PC-3 (cell line): ENCODE data around the gene APBB2. TPM values are rescaled to one million over a fixed set of nuclear protein-coding genes. Genes with fewer than 3 reads are reported as not detected.

Experiments used
- ATAC-seq: fragments of 200-7000 bp; cut with Tn5 transposase; 2 replicates; pipeline ENCODE4 v1.9.1; 2020; ENCODE audit warnings: mild to moderate bottlenecking, moderate library complexity
- BruUV-seq: library from RNA; stranded (reverse); fragments of 400-500 nt; replicated peaks from 2 replicates; lab custom pipeline; 2021; lab: Mats Ljungman, UMichigan
- CTCF ChIA-PET: fragments of 300-600 bp; sonication (Branson Sonifier 250); formaldehyde crosslinking; loops from one replicate; lab custom pipeline; 2022; ENCODE audit warnings: antibody characterized with exemption; lab: Charles Lee
- POLR2A ChIA-PET: fragments of 300-600 bp; sonication (Branson Sonifier 250); formaldehyde crosslinking; loops from one replicate; lab custom pipeline; 2022; ENCODE audit warnings: antibody characterized with exemption; ENCODE audit not compliant: unreplicated experiment; lab: Charles Lee
- DNase-seq: peaks from one replicate; pipeline ENCODE4 v3.0.0-alpha.2; 2015
- H2AFZ ChIP-seq: fragments of 300-600 bp; sonication (generic); 2 replicates; pipeline ENCODE4 v1.6.0; 2016; ENCODE audit warnings: antibody characterized with exemption, low read length
- H3F3A ChIP-seq: fragments of 300-600 bp; sonication (generic); one replicate; pipeline ENCODE4 v1.6.0; 2017; ENCODE audit warnings: antibody characterized with exemption, low read length, control low read depth, mild to moderate bottlenecking; ENCODE audit not compliant: unreplicated experiment
- H3K27ac ChIP-seq: fragments of 300-600 bp; sonication (generic); 2 replicates; pipeline ENCODE4 v1.5.1; 2016; ENCODE audit warnings: mild to moderate bottlenecking, low read length
- H3K27me3 ChIP-seq: fragments of 300-600 bp; sonication (generic); 2 replicates; pipeline ENCODE4 v1.6.1; 2016; ENCODE audit warnings: low read length, mixed read lengths
- H3K36me3 ChIP-seq: fragments of 300-600 bp; sonication (generic); 2 replicates; pipeline ENCODE4 v1.6.1; 2016; ENCODE audit warnings: low read depth, mixed run types, low read length, mixed read lengths
- H3K4me1 ChIP-seq: fragments of 300-600 bp; sonication (generic); 2 replicates; pipeline ENCODE4 v1.5.1; 2016; ENCODE audit warnings: low read length; ENCODE audit not compliant: insufficient read depth
- H3K4me2 ChIP-seq: fragments of 300-600 bp; sonication (generic); 2 replicates; pipeline ENCODE4 v1.6.0; 2016; ENCODE audit warnings: low read length
- H3K4me3 ChIP-seq: fragments of 300-600 bp; sonication (generic); 2 replicates; pipeline ENCODE4 v1.5.1; 2016; ENCODE audit warnings: mild to moderate bottlenecking, low read length, mixed read lengths
- H3K79me2 ChIP-seq: fragments of 300-600 bp; sonication (generic); 2 replicates; pipeline ENCODE4 v1.6.1; 2017; ENCODE audit warnings: low read length, mixed read lengths
- H3K9ac ChIP-seq: fragments of 300-600 bp; sonication (generic); 2 replicates; pipeline ENCODE4 v1.6.0; 2016; ENCODE audit warnings: mild to moderate bottlenecking, low read length
- H3K9me2 ChIP-seq: fragments of 300-600 bp; sonication (generic); replicated peaks from 2 replicates; pipeline ENCODE4 v1.6.1; 2016; ENCODE audit warnings: mixed run types, low read length, mixed read lengths
- H3K9me3 ChIP-seq: fragments of 300-600 bp; sonication (generic); 2 replicates; pipeline ENCODE4 v1.6.1; 2016; ENCODE audit warnings: low read length, mixed read lengths
- H4K20me1 ChIP-seq: fragments of 300-600 bp; sonication (generic); 2 replicates; pipeline ENCODE4 v1.6.1; 2016; ENCODE audit warnings: low read length, mixed read lengths
- CTCF ChIP-seq: fragments of 300-600 bp; sonication (generic); conservative IDR thresholded peaks from 2 replicates; pipeline ENCODE4 v1.5.1; 2017; ENCODE audit warnings: antibody characterized with exemption, low read depth, mild to moderate bottlenecking, low read length
- EZH2 ChIP-seq: fragments of 300-600 bp; sonication (generic); IDR thresholded peaks from one replicate; pipeline ENCODE4 v1.6.1; 2017; ENCODE audit warnings: antibody characterized with exemption, mild to moderate bottlenecking, low read length; ENCODE audit not compliant: unreplicated experiment
- EZH2phosphoT487 ChIP-seq: fragments of 300-600 bp; sonication (generic); IDR thresholded peaks from 2 replicates; pipeline ENCODE4 v1.6.1; 2018; ENCODE audit warnings: mild to moderate bottlenecking, antibody characterized with exemption, low read length, borderline replicate concordance
- intact Hi-C: fragments of 100-400 bp; cut with micrococcal nuclease; formaldehyde crosslinking; loops from 2 replicates; pipeline ENCODE4 v1.9.0; 2023
- total RNA-seq: library from RNA; depleted of rRNA; stranded (reverse); fragments of >200 nt; gene quantifications from 2 replicates; pipeline ENCODE4 v1.2.3, GENCODE V29; 2014

APBB2 gene
- total RNA-seq, 1 experiment from 2014 or later, result 24.7 TPM

DNA sequence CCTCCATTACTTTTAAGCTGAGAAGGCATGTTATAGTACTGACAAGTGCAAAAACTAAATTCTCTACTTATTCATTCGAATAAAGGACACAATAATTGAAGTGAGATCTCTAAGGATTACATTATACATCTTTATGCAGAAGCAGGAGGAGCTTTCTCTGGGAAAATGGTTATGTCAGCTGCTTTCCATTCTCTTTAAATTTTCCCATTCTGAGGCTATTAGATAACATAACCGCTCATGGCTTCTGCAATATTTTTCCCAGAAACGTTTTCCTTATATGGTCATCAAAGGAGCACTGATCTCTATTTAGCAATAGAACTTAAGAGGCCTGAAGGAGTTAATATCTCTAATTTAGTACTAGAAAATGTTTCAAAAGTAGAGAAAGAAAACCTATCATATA, 243.0 kb downstream of the APBB2 start:
- no TSS peak for BruUV-seq
- H3K27me3 ChIP-seq, result no peaks in the 10 kb centered on the region
- POLR2A ChIA-PET, result no interaction called here
- CTCF ChIA-PET, result interaction anchor here (0.7 kb wide), 1 partner anchor 1239 kb away, joined by 3 read pairs; no protein-coding TSS in a partner anchor
- H3K79me2 ChIP-seq, result no peaks in the 10 kb centered on the region
- no peaks in the 10 kb centered on the region for H3K9me3 ChIP-seq
- no peak overlapping the region for H3K9ac ChIP-seq
- no peaks in the 10 kb centered on the region for H3K9me2 ChIP-seq
- no peaks in the 10 kb centered on the region for H3K4me1 ChIP-seq
- H4K20me1 ChIP-seq, result no peaks in the 10 kb centered on the region
- no peak overlapping the region for H3K4me2 ChIP-seq
- peaks cover 5% of the 10 kb centered on the region; the same call in 1 of the 2 replicates for H3K36me3 ChIP-seq
- TF ChIP-seq EZH2phosphoT487, result no peak
- TF ChIP-seq EZH2, result no peak
- no peak for TF ChIP-seq CTCF
- DNase-seq (no peak), ATAC-seq (no peak)
- H3K4me3 ChIP-seq, result no peak overlapping the region
- H3F3A ChIP-seq, result no peaks in the 10 kb centered on the region
- intact Hi-C loops, result no loop called here
- no peak overlapping the region for H3K27ac ChIP-seq
- H2AFZ ChIP-seq, result no peak overlapping the region

- no peak for ATAC-seq
- Histone ChIP-seq H3K4me1 (peaks cover 1% of the 10 kb centered on the region), H3K79me2 (no peaks in the 10 kb centered on the region), H3K27ac (no peak overlapping the region), H3K27me3 (no peaks in the 10 kb centered on the region), H3K9ac (no peak overlapping the region), H3K4me2 (no peak overlapping the region), H4K20me1 (no peaks in the 10 kb centered on the region), H3K4me3 (no peak overlapping the region), H3K9me2 (no peaks in the 10 kb centered on the region), H3K36me3 (peaks cover 5% of the 10 kb centered on the region; the same call in 1 of the 2 replicates), H3K9me3 (no peaks in the 10 kb centered on the region), H2AFZ (no peak overlapping the region), H3F3A (no peaks in the 10 kb centered on the region)
- no peak for DNase-seq
- ChIA-PET CTCF (no interaction called here), POLR2A (no interaction called here)
- intact Hi-C loops, result no loop called here
- no TSS peak for BruUV-seq
- TF ChIP-seq CTCF (no peak), EZH2phosphoT487 (no peak), EZH2 (no peak)
Observed at GRCh38 chr4:40969501-40969900, 244.8 kb downstream of the APBB2 start.

GRCh38 chr4:40967550-40967949, 246.8 kb downstream of the APBB2 start:
- Histone ChIP-seq H3K27me3 (no peaks in the 10 kb centered on the region), H3K4me2 (no peak overlapping the region), H4K20me1 (no peaks in the 10 kb centered on the region), H3K79me2 (no peaks in the 10 kb centered on the region), H3K4me3 (no peak overlapping the region), H3K4me1 (peaks cover 11% of the 10 kb centered on the region), H3K36me3 (peaks cover 5% of the 10 kb centered on the region; the same call in 1 of the 2 replicates), H3K27ac (no peak overlapping the region), H3F3A (no peaks in the 10 kb centered on the region), H3K9me2 (no peaks in the 10 kb centered on the region), H2AFZ (no peak overlapping the region), H3K9ac (no peak overlapping the region), H3K9me3 (no peaks in the 10 kb centered on the region)
- no peak for TF ChIP-seq EZH2phosphoT487
- TF ChIP-seq CTCF, result no peak
- no peak for TF ChIP-seq EZH2
- ChIA-PET POLR2A (no interaction called here), CTCF (no interaction called here)
- no peak for ATAC-seq
- no peak for DNase-seq
- BruUV-seq, result no TSS peak
- intact Hi-C loops, result no loop called here
